ENCODE results near the gene PAWR. TPM values are rescaled to one million over a fixed set of nuclear protein-coding genes. Genes with fewer than 3 reads are reported as not detected.

The PAWR gene
- total and polyA plus RNA-seq, 8 donors, result 51.0 to 86.2 (median 68.3) TPM

- ATAC-seq (no peak), DNase-seq (no peak)
- Histone ChIP-seq H3K36me3 (no peaks in the 10 kb centered on the region), H3K9me3 (no peaks in the 10 kb centered on the region), H3K27ac (no peak overlapping the region), H3K4me3 (no peak overlapping the region), H3K4me1 (no peaks in the 10 kb centered on the region), H3K27me3 (no peaks in the 10 kb centered on the region)
- TF ChIP-seq, protein P1, sequence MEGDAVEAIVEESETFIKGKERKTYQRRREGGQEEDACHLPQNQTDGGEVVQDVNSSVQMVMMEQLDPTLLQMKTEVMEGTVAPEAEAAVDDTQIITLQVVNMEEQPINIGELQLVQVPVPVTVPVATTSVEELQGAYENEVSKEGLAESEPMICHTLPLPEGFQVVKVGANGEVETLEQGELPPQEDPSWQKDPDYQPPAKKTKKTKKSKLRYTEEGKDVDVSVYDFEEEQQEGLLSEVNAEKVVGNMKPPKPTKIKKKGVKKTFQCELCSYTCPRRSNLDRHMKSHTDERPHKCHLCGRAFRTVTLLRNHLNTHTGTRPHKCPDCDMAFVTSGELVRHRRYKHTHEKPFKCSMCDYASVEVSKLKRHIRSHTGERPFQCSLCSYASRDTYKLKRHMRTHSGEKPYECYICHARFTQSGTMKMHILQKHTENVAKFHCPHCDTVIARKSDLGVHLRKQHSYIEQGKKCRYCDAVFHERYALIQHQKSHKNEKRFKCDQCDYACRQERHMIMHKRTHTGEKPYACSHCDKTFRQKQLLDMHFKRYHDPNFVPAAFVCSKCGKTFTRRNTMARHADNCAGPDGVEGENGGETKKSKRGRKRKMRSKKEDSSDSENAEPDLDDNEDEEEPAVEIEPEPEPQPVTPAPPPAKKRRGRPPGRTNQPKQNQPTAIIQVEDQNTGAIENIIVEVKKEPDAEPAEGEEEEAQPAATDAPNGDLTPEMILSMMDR (IDR thresholded peaks at IDR 0.05), result no peak
- intact Hi-C loops (cut with DNase I), result no loop called here
Measured at GRCh38 chr12:79664518-79664917, 26.2 kb downstream of the PAWR start.

- TF ChIP-seq, protein P1 (IDR thresholded peaks at IDR 0.05), result no peak
- intact Hi-C loops (cut with DNase I), result no loop called here
- Histone ChIP-seq H3K36me3 (no peaks in the 10 kb centered on the region), H3K9me3 (no peaks in the 10 kb centered on the region), H3K4me1 (no peaks in the 10 kb centered on the region), H3K27me3 (no peaks in the 10 kb centered on the region), H3K27ac (no peak overlapping the region), H3K4me3 (no peak overlapping the region)
- no peak for ATAC-seq
- DNase-seq, result no peak
Measured at GRCh38 chr12:79662046-79662811, 28.5 kb downstream of the PAWR start.

- TF ChIP-seq, protein P1 (IDR thresholded peaks at IDR 0.05), result no peak
- Histone ChIP-seq H3K4me3 (no peak overlapping the region), H3K9me3 (no peaks in the 10 kb centered on the region), H3K4me1 (no peaks in the 10 kb centered on the region), H3K36me3 (no peaks in the 10 kb centered on the region), H3K27ac (no peak overlapping the region), H3K27me3 (no peaks in the 10 kb centered on the region)
- ATAC-seq (no peak), DNase-seq (no peak)
- intact Hi-C loops (cut with DNase I), result no loop called here
Measured at GRCh38 chr12:79661629-79662028, 29.1 kb downstream of the PAWR start.

- Histone ChIP-seq H3K27me3 (no peaks in the 10 kb centered on the region), H3K4me3 (no peak overlapping the region), H3K36me3 (no peaks in the 10 kb centered on the region), H3K4me1 (no peaks in the 10 kb centered on the region), H3K9me3 (no peaks in the 10 kb centered on the region), H3K27ac (no peak overlapping the region)
- TF ChIP-seq, protein P1 (IDR thresholded peaks at IDR 0.05), result no peak
- DNase-seq (no peak), ATAC-seq (peak; percentile 49)
- intact Hi-C loops (cut with DNase I), result no loop called here
Measured at GRCh38 chr12:79659961-79660431, 30.8 kb downstream of the PAWR start.

DNA sequence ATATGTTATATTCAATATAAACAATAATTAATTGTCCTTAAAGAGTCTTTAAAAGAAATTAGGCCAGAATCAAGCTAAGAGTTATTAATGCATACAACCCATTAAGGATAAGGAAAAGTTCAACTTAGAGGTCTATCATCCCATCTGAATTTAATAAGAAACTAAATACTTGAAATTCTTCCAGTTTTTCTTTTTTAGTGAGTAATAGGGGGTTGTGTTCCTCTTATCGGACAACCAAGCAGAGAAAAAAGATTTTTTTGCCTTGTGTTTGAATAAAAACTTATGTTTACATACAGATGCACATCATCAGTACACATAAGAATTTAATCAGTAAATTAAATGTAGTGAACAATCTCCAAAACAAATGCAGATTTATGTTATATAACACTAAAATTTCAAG, 32.5 kb downstream of the PAWR start:
- H3K36me3 ChIP-seq, result no peaks in the 10 kb centered on the region
- TF ChIP-seq, protein P1 (IDR thresholded peaks at IDR 0.05), result no peak
- no peak overlapping the region for H3K4me3 ChIP-seq
- H3K4me1 ChIP-seq, result no peaks in the 10 kb centered on the region
- H3K27ac ChIP-seq, result no peak overlapping the region
- intact Hi-C loops (cut with DNase I), result no loop called here
- no peaks in the 10 kb centered on the region for H3K27me3 ChIP-seq
- ATAC-seq (no peak), DNase-seq (no peak)
- H3K9me3 ChIP-seq, result no peaks in the 10 kb centered on the region

All from left lung (tissue), 10 donors.